ENCODE data around the gene RNF141. TPM values are rescaled to one million over a fixed set of nuclear protein-coding genes. Genes with fewer than 3 reads are reported as not detected.

RNF141 gene
- total and polyA plus RNA-seq, 10 of the 15 experiments (the other 5 are each of a cell fraction or from before 2014, with no cell fraction given) = 7.6 to 36.8 (median 13.6) TPM

DNA sequence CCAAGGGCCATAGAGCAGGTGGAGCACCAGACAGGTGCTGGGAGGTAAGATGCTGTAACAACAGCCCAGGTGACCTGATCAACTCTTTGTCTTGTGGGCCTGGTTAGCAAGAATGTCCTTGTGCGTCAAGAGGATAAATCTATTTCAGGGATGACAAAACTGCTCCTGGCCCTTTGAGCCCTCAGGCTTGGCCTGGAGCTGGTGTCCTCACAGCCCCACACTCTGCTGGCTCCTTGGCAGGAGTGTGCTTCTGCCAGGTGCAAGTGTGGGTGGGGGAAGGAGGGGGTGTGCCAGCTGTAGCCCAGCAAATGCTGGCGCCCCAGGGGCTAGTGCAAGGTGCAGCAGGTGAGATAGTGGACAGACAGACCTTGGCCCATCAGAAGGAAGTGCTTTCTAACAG lies 66.4 kb downstream of the RNF141 start:
- ChIA-PET POLR2A (interaction anchor here (0.6 kb wide), 1 partner anchor 38 kb away, joined by 3 read pairs; no protein-coding TSS in a partner anchor), SMC1A (ENCODE audit: uncharacterized antibody, unreplicated experiment) (no interaction called here), RAD21 (ENCODE audit: unreplicated experiment) (no interaction called here), CTCF (no interaction called here)
- no peak for FAIRE-seq
- H3K4me1 ChIP-seq (ENCODE audit: control insufficient read depth, insufficient read depth, low read length) = no peaks in the 10 kb centered on the region
- 77% methylated on average over 2 of the region's 2 CpGs for WGBS (ENCODE audit: insufficient coverage, insufficient replicate concordance, low lambda C conversion rate, missing lambda C conversion rate)
- intact Hi-C loops (cut with micrococcal nuclease; ENCODE audit: unreplicated experiment) = no loop called here
- TF ChIP-seq IRF4 (IDR thresholded peaks at IDR 0.05; ENCODE audit: low read depth, low read length) (no peak), TCF3 (IDR thresholded peaks at IDR 0.05; ENCODE audit: borderline replicate concordance, insufficient read depth, low read depth, low read length) (no peak), ZSCAN29 (IDR thresholded peaks at IDR 0.05) (no peak), ZBTB33 (IDR thresholded peaks at IDR 0.05) (no peak), HDAC6 (IDR thresholded peaks at IDR 0.05; ENCODE audit: unreplicated experiment) (no peak), SMAD5 (IDR thresholded peaks at IDR 0.05; ENCODE audit: low read depth) (no peak), ZNF592 (IDR thresholded peaks at IDR 0.05) (no peak), ZNF384 (IDR thresholded peaks at IDR 0.05; ENCODE audit: borderline replicate concordance, low read depth, low read length) (no peak), LARP7 (IDR thresholded peaks at IDR 0.05) (no peak), MTA2 (IDR thresholded peaks at IDR 0.05; ENCODE audit: low read depth) (no peak), EGR1 (IDR thresholded peaks at IDR 0.05; ENCODE audit: borderline replicate concordance in 1 of 2, low read depth in 2 of 2, low read length in 2 of 2) (no peak), TCF12 (IDR thresholded peaks at IDR 0.05; ENCODE audit: low read depth, low read length) (no peak), ZNF24 (IDR thresholded peaks at IDR 0.05) (no peak), CBX3 (IDR thresholded peaks at IDR 0.05; ENCODE audit: borderline replicate concordance, low read depth) (no peak), NR2C2 (IDR thresholded peaks at IDR 0.05; ENCODE audit: borderline replicate concordance, control insufficient read depth, insufficient read length, low read depth) (no peak), MYC (IDR thresholded peaks at IDR 0.05; ENCODE audit: insufficient read depth, insufficient read length, insufficient replicate concordance, low read length, severe bottlenecking) (no peak)
- no peak overlapping the region for H3K4me3 ChIP-seq
- no peaks in the 10 kb centered on the region for H3K9me3 ChIP-seq (replicated peaks; ENCODE audit: control insufficient read depth, insufficient read depth, low read length)
- H3K36me3 ChIP-seq (ENCODE audit: control insufficient read depth in 2 of 2, insufficient read depth in 2 of 2, low read length in 1 of 2) = peaks cover 0 to 3% of the 10 kb centered on the region in 2 experiments; a peak in 1 of 4 replicates
- H4K20me1 ChIP-seq (ENCODE audit: control insufficient read depth, insufficient read depth) = no peaks in the 10 kb centered on the region; the same call in 1 of the 2 replicates
- no peak overlapping the region for H3K9ac ChIP-seq (ENCODE audit: control insufficient read depth, insufficient read depth, low read length)
- H3K27me3 ChIP-seq (replicated peaks in 1 of 2; ENCODE audit: control insufficient read depth in 2 of 2, insufficient read depth in 2 of 2, low read length in 1 of 2) = no peaks in the 10 kb centered on the region; a peak in 1 of 4 replicates
- no peaks in the 10 kb centered on the region for H3K79me2 ChIP-seq (ENCODE audit: control insufficient read depth, insufficient read depth, low read length)
- no peak for ATAC-seq
- no peak for DNase-seq (ENCODE audit: low read depth, low spot score)
- no peak overlapping the region for H3K27ac ChIP-seq (ENCODE audit: control insufficient read depth, insufficient read depth)
- BruUV-seq (replicated peaks) = no TSS peak
- no peak overlapping the region for H3K4me2 ChIP-seq (ENCODE audit: control insufficient read depth, insufficient read depth)
- no peak overlapping the region for H2AFZ ChIP-seq (ENCODE audit: control insufficient read depth, low read depth, low read length)
- in situ Hi-C loops (cut with MboI) = no loop called here

All from GM12878 (cell line).